GM18951 (cell line): Measurements from ENCODE around the gene OASL.
"Not testable (repeated sequence)": the region's sequence is repeated elsewhere in the genome, so short reads cannot be mapped to it uniquely, and the experiment has no call there.

Source experiments
- POLR2A ChIP-seq: IDR thresholded peaks from 4 replicates; pipeline ENCODE4 v1.6.1; 2011; ENCODE audit warnings: mild to moderate bottlenecking; ENCODE audit not compliant: insufficient read length, insufficient read depth; ENCODE audit errors: extremely low read depth
- in situ Hi-C: fragments of 300-500 bp; cut with MboI; formaldehyde crosslinking; loops from one replicate; pipeline ENCODE4 v1.12.0; 2022; ENCODE audit warnings: low sequenced_read_pairs, mixed read lengths, inconsistent platforms; ENCODE audit not compliant: unreplicated experiment

OASL gene, protein sequence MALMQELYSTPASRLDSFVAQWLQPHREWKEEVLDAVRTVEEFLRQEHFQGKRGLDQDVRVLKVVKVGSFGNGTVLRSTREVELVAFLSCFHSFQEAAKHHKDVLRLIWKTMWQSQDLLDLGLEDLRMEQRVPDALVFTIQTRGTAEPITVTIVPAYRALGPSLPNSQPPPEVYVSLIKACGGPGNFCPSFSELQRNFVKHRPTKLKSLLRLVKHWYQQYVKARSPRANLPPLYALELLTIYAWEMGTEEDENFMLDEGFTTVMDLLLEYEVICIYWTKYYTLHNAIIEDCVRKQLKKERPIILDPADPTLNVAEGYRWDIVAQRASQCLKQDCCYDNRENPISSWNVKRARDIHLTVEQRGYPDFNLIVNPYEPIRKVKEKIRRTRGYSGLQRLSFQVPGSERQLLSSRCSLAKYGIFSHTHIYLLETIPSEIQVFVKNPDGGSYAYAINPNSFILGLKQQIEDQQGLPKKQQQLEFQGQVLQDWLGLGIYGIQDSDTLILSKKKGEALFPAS

DNA sequence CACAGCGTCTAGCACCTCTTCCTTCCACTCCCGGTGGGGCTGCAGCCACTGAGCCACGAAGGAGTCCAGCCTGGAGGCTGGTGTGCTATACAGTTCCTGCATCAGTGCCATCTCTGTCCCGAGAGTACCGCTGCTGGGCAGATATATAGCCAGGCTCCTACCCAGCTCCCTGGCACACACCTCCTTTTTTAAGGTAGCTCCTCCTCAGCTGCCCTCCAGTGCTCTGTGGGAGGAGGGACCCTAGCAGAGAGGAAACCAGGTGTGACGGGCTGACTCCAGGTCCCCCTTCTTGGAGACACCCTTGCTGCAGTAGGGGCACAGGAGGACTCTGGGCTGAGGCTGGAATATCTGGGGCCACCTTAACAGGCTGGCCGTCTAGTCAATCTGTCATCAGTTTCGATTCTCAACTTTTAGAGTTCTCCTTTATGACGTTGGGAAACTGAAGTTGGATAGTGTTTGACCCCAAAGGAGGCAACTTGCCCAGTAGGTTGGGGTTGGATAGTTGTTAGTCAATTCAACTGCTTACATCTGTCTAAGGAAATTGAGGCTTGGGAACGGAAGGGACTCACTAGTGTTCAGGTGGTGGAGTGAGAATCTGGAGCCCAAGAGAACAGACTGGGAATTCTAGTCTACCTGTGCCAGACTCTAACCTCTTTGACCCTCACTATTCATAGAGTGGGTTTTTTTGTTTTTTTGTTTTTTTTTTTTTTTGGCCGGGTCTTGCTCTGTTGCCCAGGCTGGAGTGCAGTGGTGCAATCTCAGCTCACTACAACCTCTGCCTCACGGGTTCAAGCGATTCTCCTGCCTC, at the start of gene OASL:
Gene OASL (minus strand): TSS at position 386 of the 808 bp plus-strand sequence. CDS start 275 bp downstream, at position 111.
- in situ Hi-C loops, result no loop called here
- TF ChIP-seq POLR2A, result peak; percentile 81

DNA sequence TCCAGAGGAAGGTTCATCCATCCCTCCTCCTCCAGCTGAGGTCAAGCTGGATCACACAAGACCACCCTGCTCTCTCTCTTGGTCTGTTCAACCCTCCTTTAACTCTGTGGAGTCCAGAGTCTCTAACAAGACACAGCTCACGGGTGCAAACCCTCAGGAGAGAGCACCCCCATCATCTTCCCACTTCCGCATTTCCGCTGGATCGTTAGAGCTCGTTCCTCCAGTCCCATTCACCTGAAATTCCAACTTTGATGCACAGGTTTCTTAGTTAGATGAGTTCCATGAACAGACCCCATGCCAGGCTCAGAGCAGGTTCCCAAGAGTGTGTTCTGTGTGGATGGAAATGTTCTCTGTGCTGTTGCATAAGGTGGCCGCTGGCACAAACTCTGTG, 49.1 kb upstream of the OASL start:
- in situ Hi-C loops, result no loop called here
- no peak for TF ChIP-seq POLR2A

DNA sequence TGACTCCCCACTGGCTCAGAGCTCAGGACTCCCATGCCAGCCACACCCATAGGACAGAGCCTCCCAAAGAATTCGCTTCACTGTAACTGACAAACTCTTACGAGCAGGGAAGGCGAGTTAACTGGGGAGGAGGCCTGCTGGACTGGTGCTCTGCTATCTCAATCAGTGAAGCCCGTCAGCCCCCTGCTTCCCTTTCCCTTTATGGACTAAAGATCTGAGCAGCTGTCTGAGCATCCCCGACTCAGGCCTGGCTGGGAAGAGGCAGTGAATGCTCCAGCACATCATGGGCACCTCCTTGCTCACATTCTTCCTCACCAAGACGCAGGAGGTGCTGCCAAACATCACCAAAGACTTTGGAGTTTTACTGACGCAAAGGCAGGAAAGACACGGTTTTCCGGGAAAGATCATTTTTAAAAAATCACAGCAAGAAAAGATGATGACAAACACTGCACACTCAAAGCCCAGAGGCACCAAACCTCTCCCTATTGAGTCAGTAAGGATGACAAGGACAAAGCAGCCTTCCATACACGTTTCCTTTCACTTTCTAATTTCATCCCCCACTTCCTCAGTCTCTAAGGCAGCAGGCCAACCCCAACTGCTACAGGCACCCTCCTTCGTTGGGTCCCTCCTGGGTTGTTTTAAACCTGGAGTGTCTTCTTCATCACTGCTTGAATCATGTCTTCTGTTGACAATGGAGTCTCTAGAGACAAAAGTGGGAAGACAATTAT, 48.6 kb upstream of the OASL start:
- in situ Hi-C loops, result no loop called here
- TF ChIP-seq POLR2A, result no peak

GRCh38 chr12:121086781-121087295, 47.8 kb upstream of the OASL start:
- in situ Hi-C loops, result no loop called here
- no peak for TF ChIP-seq POLR2A

DNA sequence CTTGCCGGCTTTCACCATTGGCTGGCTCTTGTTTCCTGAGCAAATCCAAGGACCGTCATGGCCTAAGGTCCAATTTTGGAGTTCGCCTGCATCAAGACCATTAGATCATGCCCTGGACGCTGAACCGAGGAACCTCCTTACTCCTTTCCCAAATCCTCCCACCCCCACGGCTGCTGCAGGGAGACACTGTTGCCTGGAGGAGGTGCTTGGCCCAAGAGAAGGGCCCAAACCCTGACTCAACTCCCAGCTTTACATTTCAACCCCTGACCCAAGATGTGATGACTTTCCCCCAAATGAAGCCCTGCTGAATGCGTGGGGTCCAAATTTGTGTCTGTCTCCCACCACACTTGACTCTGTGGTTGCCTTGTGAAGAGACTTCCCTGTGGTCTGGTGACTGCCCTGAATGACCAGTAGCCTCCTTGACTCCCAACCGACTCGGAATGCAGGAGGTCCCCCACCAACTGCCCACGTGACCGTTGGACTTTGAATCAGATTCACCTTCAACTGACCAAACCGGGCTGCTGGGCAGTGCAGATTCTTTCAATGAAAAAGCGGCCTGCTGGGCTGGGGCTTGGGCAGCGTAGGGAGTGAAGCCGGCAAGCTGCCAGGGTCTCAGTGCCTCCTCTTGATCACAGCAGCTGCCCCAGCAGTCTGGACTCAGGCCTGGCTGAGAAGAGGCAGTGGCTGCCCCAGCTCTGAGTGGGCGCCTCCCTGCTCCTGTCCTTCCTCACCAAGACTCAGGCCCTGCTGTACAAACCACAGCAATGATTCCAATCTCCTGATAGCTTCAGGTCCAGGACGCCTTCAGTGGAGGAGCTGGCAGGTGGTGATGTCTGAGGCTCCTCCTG, 46.7 kb upstream of the OASL start:
- no peak for TF ChIP-seq POLR2A
- in situ Hi-C loops, result no loop called here

- no peak for TF ChIP-seq POLR2A
- in situ Hi-C loops, result no loop called here
These were observed 46.0 kb upstream of the OASL start for GRCh38 chr12:121085069-121085468.

GRCh38 chr12:121084229-121084628, 45.2 kb upstream of the OASL start:
- in situ Hi-C loops, result no loop called here
- no peak for TF ChIP-seq POLR2A

DNA sequence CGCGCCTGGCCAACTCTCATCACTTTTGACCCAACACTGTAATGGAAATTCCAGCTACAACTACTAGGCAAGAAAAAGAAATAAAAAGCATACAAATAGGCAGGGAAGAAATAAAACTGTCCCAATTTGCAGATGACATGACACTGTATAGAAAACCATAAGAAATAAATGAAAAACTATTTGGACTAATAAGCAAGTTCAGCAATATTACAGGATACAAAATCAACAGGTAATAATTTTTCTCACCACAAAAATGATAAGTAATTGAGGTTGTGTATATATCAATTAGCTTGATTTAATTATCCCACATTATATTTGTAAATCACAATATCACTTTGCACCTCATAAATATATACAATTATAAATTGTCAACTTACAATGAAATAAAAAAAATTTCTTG, 41.9 kb upstream of the OASL start:
- no peak for TF ChIP-seq POLR2A
- in situ Hi-C loops, result no loop called here

DNA sequence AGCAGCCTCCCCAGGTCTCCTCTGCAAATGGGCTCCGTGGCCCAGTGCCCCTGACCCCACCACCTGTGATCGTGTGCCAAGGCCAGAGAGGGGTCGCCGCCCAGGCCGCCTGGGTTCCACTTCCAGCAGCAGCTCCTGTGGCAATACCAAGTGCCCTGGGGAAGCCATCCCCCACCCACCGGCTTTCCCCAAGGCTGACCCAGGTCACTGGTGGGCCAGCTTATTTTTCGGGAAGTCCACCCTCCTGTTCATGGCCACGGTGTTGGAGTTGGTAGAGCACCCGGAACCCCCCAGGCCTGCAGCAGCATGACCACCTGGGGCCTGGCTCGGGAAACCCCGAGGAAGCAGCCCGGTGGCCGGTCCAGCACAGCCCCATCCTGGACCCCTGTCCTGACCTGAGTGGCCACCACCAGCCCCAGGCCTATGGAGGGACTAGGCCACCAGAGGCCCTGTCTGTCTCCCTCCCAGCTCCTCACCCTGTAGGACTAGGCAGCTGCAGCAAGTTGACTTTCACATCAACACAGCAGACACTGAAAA, 40.8 kb upstream of the OASL start:
- in situ Hi-C loops, result no loop called here
- no peak for TF ChIP-seq POLR2A

- in situ Hi-C loops, result not testable (repeated sequence)
These were observed 38.4 kb upstream of the OASL start for GRCh38 chr12:121077440-121077839.

DNA sequence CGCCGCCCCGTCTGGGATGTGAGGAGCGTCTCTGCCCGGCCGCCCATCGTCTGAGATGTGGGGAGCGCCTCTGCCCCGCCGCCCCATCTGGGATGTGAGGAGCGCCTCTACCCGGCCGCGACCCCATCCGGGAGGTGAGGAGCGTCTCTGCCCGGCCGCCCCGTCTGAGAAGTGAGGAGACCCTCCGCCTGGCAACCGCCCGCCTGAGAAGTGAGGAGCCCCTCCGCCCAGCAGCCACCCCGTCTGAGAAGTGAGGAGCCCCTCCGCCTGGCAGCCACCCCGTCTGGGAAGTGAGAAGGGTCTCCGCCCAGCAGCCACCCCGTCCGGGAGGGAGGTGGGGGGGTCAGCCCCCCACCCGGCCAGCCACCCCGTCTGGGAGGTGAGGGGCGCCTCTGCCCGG, 36.9 kb upstream of the OASL start:
- in situ Hi-C loops, result not testable (repeated sequence)

DNA sequence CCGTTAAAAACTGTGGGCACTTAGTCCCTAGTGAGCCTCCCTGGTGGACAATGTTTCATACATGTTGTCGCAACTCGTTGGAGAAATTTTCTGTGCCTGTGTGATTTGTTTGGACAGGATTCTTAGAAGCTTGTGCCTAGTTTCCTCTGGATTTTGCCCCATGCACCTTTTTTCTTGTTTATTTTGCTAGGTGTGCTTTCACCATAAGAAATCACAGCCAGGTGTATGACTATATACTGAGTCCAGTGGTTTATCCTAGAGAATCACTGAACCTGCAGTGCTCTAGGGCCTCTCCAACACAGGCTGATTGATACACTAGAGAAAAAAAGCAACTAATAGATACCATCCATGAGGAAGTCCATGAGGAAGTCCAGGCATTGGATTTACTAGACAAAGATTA, 33.1 kb upstream of the OASL start:
- no peak for TF ChIP-seq POLR2A
- in situ Hi-C loops, result no loop called here
